ENCODE measurements around the gene TMEM132D. TPM values are rescaled to one million over a fixed set of nuclear protein-coding genes. Genes with fewer than 3 reads are reported as not detected.
A peak's percentile ranks its signal among the peaks of the same experiment; 100 is the strongest.

The TMEM132D gene
- total RNA-seq, 1 experiment from 2014 or later = not detected

DNA sequence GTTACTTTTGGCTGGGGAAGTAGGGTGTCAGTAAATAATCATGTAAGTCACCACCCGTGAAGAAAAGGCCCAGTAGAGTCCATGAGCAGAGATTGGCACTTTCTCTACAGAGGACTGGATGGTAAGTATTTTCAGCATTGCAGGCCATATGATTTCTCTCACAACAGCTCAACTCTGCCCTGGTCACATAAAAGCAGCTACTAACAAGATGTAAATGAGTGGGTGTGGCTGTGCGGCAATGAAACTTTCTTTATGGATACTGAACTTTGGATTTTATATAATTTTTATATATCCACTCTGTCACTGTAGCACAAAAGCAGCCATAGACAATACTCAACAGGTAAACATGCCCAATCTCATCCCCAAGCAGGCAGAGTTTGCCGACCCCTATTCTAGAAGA, 706.9 kb downstream of the TMEM132D start:
- TF ChIP-seq, protein P1, sequence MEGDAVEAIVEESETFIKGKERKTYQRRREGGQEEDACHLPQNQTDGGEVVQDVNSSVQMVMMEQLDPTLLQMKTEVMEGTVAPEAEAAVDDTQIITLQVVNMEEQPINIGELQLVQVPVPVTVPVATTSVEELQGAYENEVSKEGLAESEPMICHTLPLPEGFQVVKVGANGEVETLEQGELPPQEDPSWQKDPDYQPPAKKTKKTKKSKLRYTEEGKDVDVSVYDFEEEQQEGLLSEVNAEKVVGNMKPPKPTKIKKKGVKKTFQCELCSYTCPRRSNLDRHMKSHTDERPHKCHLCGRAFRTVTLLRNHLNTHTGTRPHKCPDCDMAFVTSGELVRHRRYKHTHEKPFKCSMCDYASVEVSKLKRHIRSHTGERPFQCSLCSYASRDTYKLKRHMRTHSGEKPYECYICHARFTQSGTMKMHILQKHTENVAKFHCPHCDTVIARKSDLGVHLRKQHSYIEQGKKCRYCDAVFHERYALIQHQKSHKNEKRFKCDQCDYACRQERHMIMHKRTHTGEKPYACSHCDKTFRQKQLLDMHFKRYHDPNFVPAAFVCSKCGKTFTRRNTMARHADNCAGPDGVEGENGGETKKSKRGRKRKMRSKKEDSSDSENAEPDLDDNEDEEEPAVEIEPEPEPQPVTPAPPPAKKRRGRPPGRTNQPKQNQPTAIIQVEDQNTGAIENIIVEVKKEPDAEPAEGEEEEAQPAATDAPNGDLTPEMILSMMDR (conservative IDR thresholded peaks at IDR 0.05; ENCODE audit: low read depth, low read length) = no peak
- TF ChIP-seq EZH2 (IDR thresholded peaks at IDR 0.05; ENCODE audit: borderline replicate concordance, low read depth, low read length, poor library complexity, severe bottlenecking) = no peak

DNA sequence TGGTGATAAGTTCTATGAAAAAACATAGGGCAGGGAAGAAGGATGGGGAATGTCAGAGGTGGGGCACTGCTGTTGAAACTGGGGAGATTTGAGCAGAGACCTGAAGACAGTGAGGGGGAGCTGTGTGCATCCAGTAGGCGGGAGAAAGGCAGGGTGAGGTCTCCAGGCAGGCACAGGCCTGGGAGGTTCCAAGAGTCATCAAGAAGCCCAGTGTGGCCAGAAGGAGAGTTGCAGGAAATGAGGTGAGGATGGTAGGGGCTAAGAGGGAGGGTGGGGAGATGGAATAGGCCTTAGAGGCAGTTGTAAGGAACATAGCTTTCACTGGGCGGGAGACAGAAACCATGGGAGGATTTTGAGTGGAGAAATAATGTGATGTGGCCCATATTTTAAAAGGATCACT, 708.7 kb downstream of the TMEM132D start:
- DNase-seq (ENCODE audit: low spot score) = no peak
- CTCF ChIA-PET = no interaction called here
- Histone ChIP-seq H3K9me3 (ENCODE audit: low read depth, low read length, poor library complexity, severe bottlenecking) (peaks cover 20% of the 10 kb centered on the region), H3K27me3 (replicated peaks; ENCODE audit: insufficient read depth, low read depth, low read length, poor library complexity) (no peaks in the 10 kb centered on the region), H3K4me1 (ENCODE audit: insufficient read depth, low read length, poor library complexity, severe bottlenecking) (no peaks in the 10 kb centered on the region), H3K4me3 (ENCODE audit: low read depth, low read length, poor library complexity, severe bottlenecking) (no peak overlapping the region), H3K36me3 (ENCODE audit: insufficient read depth, low read length, poor library complexity, severe bottlenecking) (no peaks in the 10 kb centered on the region), H3K27ac (ENCODE audit: low read depth, low read length, poor library complexity, severe bottlenecking) (no peak overlapping the region)
- POLR2A ChIA-PET (ENCODE audit: low non-redundant PET) = no interaction called here
- intact Hi-C loops (cut with micrococcal nuclease; ENCODE audit: unreplicated experiment) = no loop called here
- TF ChIP-seq, protein P1 (conservative IDR thresholded peaks at IDR 0.05; ENCODE audit: low read depth, low read length) = no peak
- no peak for TF ChIP-seq EZH2 (IDR thresholded peaks at IDR 0.05; ENCODE audit: borderline replicate concordance, low read depth, low read length, poor library complexity, severe bottlenecking)
- no TSS peak for BruUV-seq (replicated peaks)

More for the DNA sequence above, 706.9 kb downstream of the TMEM132D start:
- Histone ChIP-seq H3K36me3 (ENCODE audit: insufficient read depth, low read length, poor library complexity, severe bottlenecking) (no peaks in the 10 kb centered on the region), H3K27me3 (replicated peaks; ENCODE audit: insufficient read depth, low read depth, low read length, poor library complexity) (no peaks in the 10 kb centered on the region), H3K27ac (ENCODE audit: low read depth, low read length, poor library complexity, severe bottlenecking) (no peak overlapping the region), H3K9me3 (ENCODE audit: low read depth, low read length, poor library complexity, severe bottlenecking) (peaks cover 25% of the 10 kb centered on the region), H3K4me3 (ENCODE audit: low read depth, low read length, poor library complexity, severe bottlenecking) (no peak overlapping the region), H3K4me1 (ENCODE audit: insufficient read depth, low read length, poor library complexity, severe bottlenecking) (no peaks in the 10 kb centered on the region)
- ChIA-PET POLR2A (ENCODE audit: low non-redundant PET) (no interaction called here), CTCF (no interaction called here)
- DNase-seq (ENCODE audit: low spot score) = no peak
- BruUV-seq (replicated peaks) = no TSS peak
- intact Hi-C loops (cut with micrococcal nuclease; ENCODE audit: unreplicated experiment) = no loop called here

DNA sequence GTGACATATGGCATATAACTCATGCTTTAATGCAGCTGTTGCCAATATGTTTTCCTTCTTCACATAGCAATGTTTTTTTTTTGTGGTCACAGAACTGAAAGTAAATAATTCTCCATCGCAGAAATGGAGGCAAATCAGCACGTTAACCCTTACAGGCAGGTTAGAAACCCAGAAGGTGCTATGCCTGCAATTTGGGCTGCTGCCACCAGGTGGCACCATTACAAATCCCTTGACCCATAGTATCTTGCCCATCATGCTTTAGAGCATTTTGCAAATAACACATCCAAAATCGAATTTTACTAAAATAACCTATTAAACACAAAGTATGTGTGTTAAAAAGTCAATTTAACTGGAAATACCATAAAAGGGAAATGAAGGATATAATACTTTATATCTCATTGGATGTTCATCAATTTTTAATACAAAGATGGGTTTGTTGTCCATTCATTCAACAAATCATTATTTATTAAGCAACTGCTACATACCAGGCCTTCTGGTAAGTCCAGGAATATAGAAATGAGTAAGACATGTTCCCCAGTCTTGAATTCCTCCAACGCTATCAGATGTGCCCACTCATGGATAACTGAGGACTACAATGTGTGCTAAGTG, 710.5 kb downstream of the TMEM132D start:
- Histone ChIP-seq H3K36me3 (ENCODE audit: insufficient read depth, low read length, poor library complexity, severe bottlenecking) (no peaks in the 10 kb centered on the region), H3K4me3 (ENCODE audit: low read depth, low read length, poor library complexity, severe bottlenecking) (no peak overlapping the region), H3K9me3 (ENCODE audit: low read depth, low read length, poor library complexity, severe bottlenecking) (peaks cover 19% of the 10 kb centered on the region), H3K27me3 (replicated peaks; ENCODE audit: insufficient read depth, low read depth, low read length, poor library complexity) (no peaks in the 10 kb centered on the region), H3K4me1 (ENCODE audit: insufficient read depth, low read length, poor library complexity, severe bottlenecking) (no peaks in the 10 kb centered on the region), H3K27ac (ENCODE audit: low read depth, low read length, poor library complexity, severe bottlenecking) (no peak overlapping the region)
- no peak for DNase-seq (ENCODE audit: low spot score)
- ChIA-PET CTCF (no interaction called here), POLR2A (ENCODE audit: low non-redundant PET) (no interaction called here)
- no TSS peak for BruUV-seq (replicated peaks)
- TF ChIP-seq, protein P1 (conservative IDR thresholded peaks at IDR 0.05; ENCODE audit: low read depth, low read length) = peak; percentile 60
- no peak for TF ChIP-seq EZH2 (IDR thresholded peaks at IDR 0.05; ENCODE audit: borderline replicate concordance, low read depth, low read length, poor library complexity, severe bottlenecking)
- intact Hi-C loops (cut with micrococcal nuclease; ENCODE audit: unreplicated experiment) = no loop called here
